HEK293 (cell line): ENCODE data around the gene TSPAN14.

Experiments
- EGR2 ChIP-seq: fragments of 450-650 bp; formaldehyde crosslinking; IDR thresholded peaks from 2 replicates; pipeline ENCODE4 v1.5.1; 2016; ENCODE audit warnings: low read depth, missing biosample characterization, missing genetic modification characterization
- HOXA7 ChIP-seq: sonication (generic); formaldehyde crosslinking; IDR thresholded peaks from 2 replicates; pipeline ENCODE4 v1.8.1; 2022; ENCODE audit warnings: missing genetic modification reagents, borderline replicate concordance
- KLF16 ChIP-seq: fragments of 450-650 bp; formaldehyde crosslinking; IDR thresholded peaks from 2 replicates; pipeline ENCODE4 v1.5.1; 2017; ENCODE audit warnings: missing biosample characterization, missing genetic modification characterization
- SP3 ChIP-seq: fragments of 450-650 bp; formaldehyde crosslinking; IDR thresholded peaks from 2 replicates; pipeline ENCODE4 v1.5.1; 2016; ENCODE audit warnings: missing biosample characterization, missing genetic modification characterization
- ZBTB17 ChIP-seq: fragments of 450-650 bp; formaldehyde crosslinking; IDR thresholded peaks from 2 replicates; pipeline ENCODE4 v1.5.1; 2016; ENCODE audit warnings: missing biosample characterization, missing genetic modification characterization
- ZBTB49 ChIP-seq: fragments of 450-650 bp; formaldehyde crosslinking; IDR thresholded peaks from 2 replicates; pipeline ENCODE4 v1.5.1; 2016; ENCODE audit warnings: missing biosample characterization, missing genetic modification characterization, low read depth
- ZFP69B ChIP-seq: fragments of 450-650 bp; formaldehyde crosslinking; IDR thresholded peaks from 2 replicates; pipeline ENCODE4 v1.5.1; 2016; ENCODE audit warnings: missing biosample characterization, missing genetic modification characterization
- ZNF10 ChIP-seq: fragments of 450-650 bp; formaldehyde crosslinking; IDR thresholded peaks from 2 replicates; pipeline ENCODE4 v1.5.1; 2017; ENCODE audit warnings: missing biosample characterization, missing genetic modification characterization
- ZNF146 ChIP-seq: fragments of 450-650 bp; formaldehyde crosslinking; IDR thresholded peaks from 2 replicates; pipeline ENCODE4 v1.5.1; 2016; ENCODE audit warnings: missing biosample characterization, missing genetic modification characterization
- ZNF280C ChIP-seq: fragments of 450-650 bp; formaldehyde crosslinking; IDR thresholded peaks from 2 replicates; pipeline ENCODE4 v1.5.1; 2016; ENCODE audit warnings: missing biosample characterization, missing genetic modification characterization
- ZNF280D ChIP-seq: fragments of 450-650 bp; formaldehyde crosslinking; IDR thresholded peaks from 2 replicates; pipeline ENCODE4 v1.5.1; 2016; ENCODE audit warnings: missing biosample characterization, missing genetic modification characterization
- ZNF341 ChIP-seq: fragments of 450-650 bp; formaldehyde crosslinking; IDR thresholded peaks from 2 replicates; pipeline ENCODE4; 2016; ENCODE audit warnings: low read depth, missing biosample characterization, missing genetic modification characterization
- ZNF354C ChIP-seq: fragments of 450-650 bp; formaldehyde crosslinking; IDR thresholded peaks from 2 replicates; pipeline ENCODE4 v1.5.1; 2016; ENCODE audit warnings: missing biosample characterization, missing genetic modification characterization, low read depth, borderline replicate concordance
- ZNF416 ChIP-seq: fragments of 450-650 bp; formaldehyde crosslinking; IDR thresholded peaks from 2 replicates; pipeline ENCODE4 v1.5.1; 2016; ENCODE audit warnings: missing biosample characterization, missing genetic modification characterization
- ZNF473 ChIP-seq: fragments of 450-650 bp; formaldehyde crosslinking; IDR thresholded peaks from 2 replicates; pipeline ENCODE4 v1.5.1; 2017; ENCODE audit warnings: missing biosample characterization, missing genetic modification characterization
- ZNF560 ChIP-seq: fragments of 450-650 bp; formaldehyde crosslinking; IDR thresholded peaks from 2 replicates; pipeline ENCODE4 v1.5.1; 2017; ENCODE audit warnings: missing biosample characterization, missing genetic modification characterization, borderline replicate concordance
- ZNF600 ChIP-seq: fragments of 450-650 bp; formaldehyde crosslinking; IDR thresholded peaks from 2 replicates; pipeline ENCODE4 v1.5.1; 2016; ENCODE audit warnings: missing biosample characterization, missing genetic modification characterization
- ZNF610 ChIP-seq: fragments of 450-650 bp; formaldehyde crosslinking; IDR thresholded peaks from 2 replicates; pipeline ENCODE4 v1.5.1; 2016; ENCODE audit warnings: missing biosample characterization, missing genetic modification characterization, borderline replicate concordance
- ZNF626 ChIP-seq: fragments of 450-650 bp; sonication (Bioruptor Pico); formaldehyde crosslinking; IDR thresholded peaks from 2 replicates; pipeline ENCODE4 v1.5.1; 2018; ENCODE audit warnings: missing biosample characterization, missing genetic modification characterization, inconsistent platforms
- ZNF701 ChIP-seq: fragments of 450-650 bp; formaldehyde crosslinking; IDR thresholded peaks from 2 replicates; pipeline ENCODE4 v1.5.1; 2016; ENCODE audit warnings: missing biosample characterization, missing genetic modification characterization
- ZNF704 ChIP-seq: fragments of 450-650 bp; formaldehyde crosslinking; IDR thresholded peaks from 2 replicates; pipeline ENCODE4 v1.5.1; 2016; ENCODE audit warnings: missing biosample characterization, missing genetic modification characterization
- ZNF785 ChIP-seq: fragments of 450-650 bp; formaldehyde crosslinking; IDR thresholded peaks from 2 replicates; pipeline ENCODE4 v1.5.1; 2016; ENCODE audit warnings: missing biosample characterization, missing genetic modification characterization
- ZNF792 ChIP-seq: fragments of 450-650 bp; formaldehyde crosslinking; IDR thresholded peaks from 2 replicates; pipeline ENCODE4 v1.5.1; 2016; ENCODE audit warnings: missing biosample characterization, missing genetic modification characterization

Gene TSPAN14

GRCh38 chr10:80408242-80409101 is 45.6 kb upstream of the TSPAN14 start, which contains the start of gene PRXL2A (continued):
- no peak for TF ChIP-seq ZNF473 (tag by site-specific recombination)
- no peak for TF ChIP-seq ZNF626
- TF ChIP-seq ZNF560 (tag by site-specific recombination): no peak
- TF ChIP-seq ZNF704 (tag by site-specific recombination): no peak
- TF ChIP-seq HOXA7 (CRISPR knock-in tag): no peak
- no peak for TF ChIP-seq ZNF701 (tag by site-specific recombination)
- TF ChIP-seq ZNF416 (tag by site-specific recombination): no peak
- TF ChIP-seq ZNF280C (tag by site-specific recombination): no peak
- no peak for TF ChIP-seq ZNF354C (tag by site-specific recombination)
- TF ChIP-seq ZNF280D (tag by site-specific recombination): no peak
- no peak for TF ChIP-seq ZNF600 (tag by site-specific recombination)
- no peak for TF ChIP-seq ZNF10 (tag by site-specific recombination)
- TF ChIP-seq ZNF792 (tag by site-specific recombination): no peak
- TF ChIP-seq ZNF785 (tag by site-specific recombination): no peak
- peak; percentile 71 for TF ChIP-seq SP3
- TF ChIP-seq ZNF146 (tag by site-specific recombination): no peak
- TF ChIP-seq ZBTB49 (tag by site-specific recombination): no peak
- peak; percentile 30; the same call in 1 of the 2 replicates for TF ChIP-seq EGR2 (tag by site-specific recombination)
- TF ChIP-seq ZBTB17 (tag by site-specific recombination): peak; percentile 21; the same call in 1 of the 2 replicates
- TF ChIP-seq KLF16 (tag by site-specific recombination): peak; percentile 45; the same call in 1 of the 2 replicates
- TF ChIP-seq ZFP69B (tag by site-specific recombination): no peak
- no peak for TF ChIP-seq ZNF341 (tag by site-specific recombination)
- no peak for TF ChIP-seq ZNF610 (tag by site-specific recombination)
